ENCODE data around the gene SYTL5.

The SYTL5 gene

GRCh38 chrX:38154818-38155217, 148.5 kb downstream of the SYTL5 start:
- TF ChIP-seq NFIC (IDR thresholded peaks at IDR 0.05) (no peak), YY1 (IDR thresholded peaks at IDR 0.05; ENCODE audit: low read depth) (no peak), EP300 (IDR thresholded peaks at IDR 0.05; ENCODE audit: borderline replicate concordance) (no peak), TEAD4 (IDR thresholded peaks at IDR 0.05) (no peak), CREB1 (IDR thresholded peaks at IDR 0.05; ENCODE audit: low read depth) (no peak), CEBPB (IDR thresholded peaks at IDR 0.05) (no peak), EGR1 (IDR thresholded peaks at IDR 0.05) (no peak), RAD21 (IDR thresholded peaks at IDR 0.05; ENCODE audit: low read depth) (no peak), ZBTB7A (IDR thresholded peaks at IDR 0.05; ENCODE audit: low read depth) (no peak), USF1 (IDR thresholded peaks at IDR 0.05) (no peak), FOXM1 (IDR thresholded peaks at IDR 0.05; ENCODE audit: borderline replicate concordance, low read depth) (no peak), TAF1 (IDR thresholded peaks at IDR 0.05; ENCODE audit: low read depth) (no peak), TCF12 (IDR thresholded peaks at IDR 0.05; ENCODE audit: low read depth) (no peak)
- TF ChIP-seq, protein P1, sequence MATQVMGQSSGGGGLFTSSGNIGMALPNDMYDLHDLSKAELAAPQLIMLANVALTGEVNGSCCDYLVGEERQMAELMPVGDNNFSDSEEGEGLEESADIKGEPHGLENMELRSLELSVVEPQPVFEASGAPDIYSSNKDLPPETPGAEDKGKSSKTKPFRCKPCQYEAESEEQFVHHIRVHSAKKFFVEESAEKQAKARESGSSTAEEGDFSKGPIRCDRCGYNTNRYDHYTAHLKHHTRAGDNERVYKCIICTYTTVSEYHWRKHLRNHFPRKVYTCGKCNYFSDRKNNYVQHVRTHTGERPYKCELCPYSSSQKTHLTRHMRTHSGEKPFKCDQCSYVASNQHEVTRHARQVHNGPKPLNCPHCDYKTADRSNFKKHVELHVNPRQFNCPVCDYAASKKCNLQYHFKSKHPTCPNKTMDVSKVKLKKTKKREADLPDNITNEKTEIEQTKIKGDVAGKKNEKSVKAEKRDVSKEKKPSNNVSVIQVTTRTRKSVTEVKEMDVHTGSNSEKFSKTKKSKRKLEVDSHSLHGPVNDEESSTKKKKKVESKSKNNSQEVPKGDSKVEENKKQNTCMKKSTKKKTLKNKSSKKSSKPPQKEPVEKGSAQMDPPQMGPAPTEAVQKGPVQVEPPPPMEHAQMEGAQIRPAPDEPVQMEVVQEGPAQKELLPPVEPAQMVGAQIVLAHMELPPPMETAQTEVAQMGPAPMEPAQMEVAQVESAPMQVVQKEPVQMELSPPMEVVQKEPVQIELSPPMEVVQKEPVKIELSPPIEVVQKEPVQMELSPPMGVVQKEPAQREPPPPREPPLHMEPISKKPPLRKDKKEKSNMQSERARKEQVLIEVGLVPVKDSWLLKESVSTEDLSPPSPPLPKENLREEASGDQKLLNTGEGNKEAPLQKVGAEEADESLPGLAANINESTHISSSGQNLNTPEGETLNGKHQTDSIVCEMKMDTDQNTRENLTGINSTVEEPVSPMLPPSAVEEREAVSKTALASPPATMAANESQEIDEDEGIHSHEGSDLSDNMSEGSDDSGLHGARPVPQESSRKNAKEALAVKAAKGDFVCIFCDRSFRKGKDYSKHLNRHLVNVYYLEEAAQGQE (IDR thresholded peaks at IDR 0.05; ENCODE audit: low read depth): no peak
- TF ChIP-seq, protein P2, sequence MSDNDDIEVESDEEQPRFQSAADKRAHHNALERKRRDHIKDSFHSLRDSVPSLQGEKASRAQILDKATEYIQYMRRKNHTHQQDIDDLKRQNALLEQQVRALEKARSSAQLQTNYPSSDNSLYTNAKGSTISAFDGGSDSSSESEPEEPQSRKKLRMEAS (IDR thresholded peaks at IDR 0.05): no peak

GRCh38 chrX:38156838-38157237, 150.5 kb downstream of the SYTL5 start:
- TF ChIP-seq ZBTB7A (IDR thresholded peaks at IDR 0.05; ENCODE audit: low read depth) (no peak), EP300 (IDR thresholded peaks at IDR 0.05; ENCODE audit: borderline replicate concordance) (no peak), USF1 (IDR thresholded peaks at IDR 0.05) (no peak), CEBPB (IDR thresholded peaks at IDR 0.05) (no peak), CREB1 (IDR thresholded peaks at IDR 0.05; ENCODE audit: low read depth) (no peak), YY1 (IDR thresholded peaks at IDR 0.05; ENCODE audit: low read depth) (no peak), NFIC (IDR thresholded peaks at IDR 0.05) (no peak), EGR1 (IDR thresholded peaks at IDR 0.05) (no peak), FOXM1 (IDR thresholded peaks at IDR 0.05; ENCODE audit: borderline replicate concordance, low read depth) (no peak), RAD21 (IDR thresholded peaks at IDR 0.05; ENCODE audit: low read depth) (no peak), TCF12 (IDR thresholded peaks at IDR 0.05; ENCODE audit: low read depth) (no peak), TEAD4 (IDR thresholded peaks at IDR 0.05) (no peak), TAF1 (IDR thresholded peaks at IDR 0.05; ENCODE audit: low read depth) (no peak)
- TF ChIP-seq, protein P1 (IDR thresholded peaks at IDR 0.05; ENCODE audit: low read depth): no peak
- TF ChIP-seq, protein P2 (IDR thresholded peaks at IDR 0.05): no peak

- TF ChIP-seq EGR1 (IDR thresholded peaks at IDR 0.05): no peak
- TF ChIP-seq CREB1 (IDR thresholded peaks at IDR 0.05; ENCODE audit: low read depth): no peak
- no peak for TF ChIP-seq CEBPB (IDR thresholded peaks at IDR 0.05)
- no peak for TF ChIP-seq TCF12 (IDR thresholded peaks at IDR 0.05; ENCODE audit: low read depth)
These were observed 156.8 kb downstream of the SYTL5 start for GRCh38 chrX:38163193-38163592.

DNA sequence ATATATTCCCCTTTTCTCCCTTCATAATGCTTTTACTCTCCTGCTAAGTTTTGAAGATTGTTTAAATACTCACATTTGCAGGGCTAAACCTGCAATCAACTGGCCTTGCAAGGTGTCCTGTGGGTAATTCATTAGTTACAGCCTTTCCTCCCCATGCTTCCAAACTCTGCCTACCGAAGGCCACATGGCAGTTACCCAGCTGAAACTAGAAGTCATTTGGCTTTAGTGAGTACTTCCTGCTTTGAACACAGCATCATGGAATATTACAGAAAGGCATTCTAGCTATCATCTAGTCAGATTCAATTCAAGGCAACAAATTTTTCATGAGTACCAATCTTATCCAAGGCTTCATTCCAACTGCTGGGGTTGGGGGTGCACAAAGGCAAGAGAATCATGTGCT, 158.7 kb downstream of the SYTL5 start:
- TF ChIP-seq CREB1 (IDR thresholded peaks at IDR 0.05; ENCODE audit: low read depth): no peak
- no peak for TF ChIP-seq TEAD4 (IDR thresholded peaks at IDR 0.05)
- TF ChIP-seq CEBPB (IDR thresholded peaks at IDR 0.05): no peak
- TF ChIP-seq ZBTB7A (IDR thresholded peaks at IDR 0.05; ENCODE audit: low read depth): no peak
- no peak for TF ChIP-seq RAD21 (IDR thresholded peaks at IDR 0.05; ENCODE audit: low read depth)
- no peak for TF ChIP-seq NFIC (IDR thresholded peaks at IDR 0.05)
- no peak for TF ChIP-seq USF1 (IDR thresholded peaks at IDR 0.05)
- TF ChIP-seq, protein P1 (IDR thresholded peaks at IDR 0.05; ENCODE audit: low read depth): no peak
- TF ChIP-seq, protein P2 (IDR thresholded peaks at IDR 0.05): no peak
- TF ChIP-seq TCF12 (IDR thresholded peaks at IDR 0.05; ENCODE audit: low read depth): no peak
- TF ChIP-seq FOXM1 (IDR thresholded peaks at IDR 0.05; ENCODE audit: borderline replicate concordance, low read depth): no peak
- no peak for TF ChIP-seq EGR1 (IDR thresholded peaks at IDR 0.05)
- TF ChIP-seq YY1 (IDR thresholded peaks at IDR 0.05; ENCODE audit: low read depth): no peak
- no peak for TF ChIP-seq EP300 (IDR thresholded peaks at IDR 0.05; ENCODE audit: borderline replicate concordance)
- TF ChIP-seq TAF1 (IDR thresholded peaks at IDR 0.05; ENCODE audit: low read depth): no peak

Measured in Ishikawa (cell line).